HL-60 (cell line): ENCODE data around the gene AKT1S1.
"Not testable (repeated sequence)": the region's sequence is repeated elsewhere in the genome, so short reads cannot be mapped to it uniquely, and the experiment has no call there.

Experiments
- DNase-seq, 2 experiments: peaks; one replicate each; pipeline ENCODE4 v3.0.0-alpha.2; 2010 to 2020; ENCODE audit warnings: low read depth in 1 of 2, low spot score in 1 of 2
- H3K27ac ChIP-seq: fragments of 250-450 bp; sonication (Bioruptor Pico); replicated peaks from 2 replicates; pipeline ENCODE4 v1.5.1; 2020; ENCODE audit warnings: mild to moderate bottlenecking, moderate library complexity
- H3K27me3 ChIP-seq: fragments of 250-450 bp; sonication (Bioruptor Pico); 2 replicates; pipeline ENCODE4 v1.5.1; 2021; ENCODE audit warnings: mild to moderate bottlenecking, moderate library complexity; ENCODE audit not compliant: insufficient read depth, poor library complexity, severe bottlenecking
- H3K4me3 ChIP-seq: replicated peaks from 2 replicates; pipeline ENCODE4 v1.5.1; 2011; ENCODE audit warnings: mild to moderate bottlenecking, control low read depth, low read length; ENCODE audit not compliant: insufficient read depth
- CTCF ChIP-seq: IDR thresholded peaks from one replicate; pipeline ENCODE4 v1.5.1; 2011; ENCODE audit warnings: low read length, control low read depth, inconsistent platforms; ENCODE audit not compliant: insufficient read depth
- GABPA ChIP-seq: IDR thresholded peaks from 2 replicates; pipeline ENCODE4 v1.6.1; 2012; ENCODE audit warnings: low read depth
- POLR2AphosphoS5 ChIP-seq: IDR thresholded peaks from 2 replicates; pipeline ENCODE4 v1.6.1; 2012; ENCODE audit warnings: low read depth
- REST ChIP-seq: IDR thresholded peaks from 2 replicates; pipeline ENCODE4 v1.6.1; 2012; ENCODE audit warnings: low read depth; ENCODE audit not compliant: insufficient replicate concordance
- SPI1 ChIP-seq: IDR thresholded peaks from 2 replicates; pipeline ENCODE4 v1.6.1; 2012; ENCODE audit warnings: low read depth, mild to moderate bottlenecking, borderline replicate concordance
- long read RNA-seq: library from polyadenylated mRNA; unstranded; transcript quantifications from one replicate; pipeline ENCODE4 v2.0.0, GENCODE V29; 2020

The AKT1S1 gene
- long read RNA-seq, partial matches to known transcripts: 0 of 3 reads
- long read RNA-seq, other reads (novel, unspliced or antisense): 0 of 3 reads

GRCh38 chr19:49877020-49877878 is at the start of gene AKT1S1, which contains the start of gene TBC1D17:
Gene AKT1S1 (minus strand): TSS chr19:49877355. CDS start chr19:49873295, 4,060 bp downstream.
Gene TBC1D17 (plus strand): TSS chr19:49877702. CDS start chr19:49877724, 22 bp downstream.
- peak; percentile 100 for DNase-seq
- H3K27me3 ChIP-seq: no peaks in the 10 kb centered on the region
- peak; percentile 75; the same call in 1 of the 2 replicates for TF ChIP-seq SPI1
- TF ChIP-seq REST: no peak
- peak; percentile 79 for TF ChIP-seq GABPA
- TF ChIP-seq CTCF: no peak
- no peak; the same call in none of the 2 replicates for TF ChIP-seq POLR2AphosphoS5
- H3K27ac ChIP-seq: peak within 1 kb of the TSS; percentile 95
- peak within 1 kb of the TSS; percentile 87 for H3K4me3 ChIP-seq

- DNase-seq: no peak
- Histone ChIP-seq H3K27me3 (no peaks in the 10 kb centered on the region), H3K4me3 (no peak overlapping the region), H3K27ac (no peak overlapping the region)
- TF ChIP-seq POLR2AphosphoS5 (no peak), GABPA (no peak), CTCF (no peak), REST (no peak), SPI1 (no peak)
Measured at GRCh38 chr19:49926515-49926914, 49.4 kb upstream of the AKT1S1 start.

GRCh38 chr19:49925486-49925885 is 48.3 kb upstream of the AKT1S1 start:
- Histone ChIP-seq H3K27me3 (no peaks in the 10 kb centered on the region), H3K4me3 (no peak overlapping the region), H3K27ac (no peak overlapping the region)
- no peak for DNase-seq
- TF ChIP-seq REST (no peak), GABPA (no peak)

GRCh38 chr19:49924881-49925210 is 47.7 kb upstream of the AKT1S1 start:
- peak overlapping the region; percentile 66 for H3K27ac ChIP-seq
- not testable (repeated sequence) for DNase-seq, H3K27me3 ChIP-seq, H3K4me3 ChIP-seq
